GM12878 (cell line): ENCODE data around the gene TMEM201. TPM values are rescaled to one million over a fixed set of nuclear protein-coding genes. Genes with fewer than 3 reads are reported as not detected.
A peak's percentile ranks its signal among the peaks of the same experiment; 100 is the strongest.

ENCODE experiments used
- ATAC-seq: fragments of 200-7000 bp; cut with Tn5 transposase; 3 replicates; pipeline ENCODE4 v1.9.1; 2020; ENCODE audit warnings: mild to moderate bottlenecking, moderate library complexity
- BruUV-seq: library from RNA; stranded (reverse); fragments of 400-500 nt; replicated peaks from 2 replicates; lab custom pipeline; 2021; lab: Mats Ljungman, UMichigan
- CTCF ChIA-PET: fragments of 300-600 bp; sonication (Branson Sonifier 250); formaldehyde crosslinking; extraction: SDS; loops from one replicate; lab custom pipeline; 2021; ENCODE audit warnings: inconsistent platforms; lab: Yijun Ruan, JAX
- POLR2A ChIA-PET: fragments of 350-600 bp; formaldehyde crosslinking; extraction: SDS; loops from one replicate; lab custom pipeline; 2021; ENCODE audit warnings: inconsistent platforms; lab: Charles Lee
- RAD21 ChIA-PET: fragments of 300-600 bp; sonication (Branson Sonifier 250); formaldehyde crosslinking; loops from one replicate; lab custom pipeline; 2023; ENCODE audit warnings: antibody characterized with exemption; ENCODE audit not compliant: unreplicated experiment; lab: Charles Lee
- SMC1A ChIA-PET: fragments of 300-600 bp; sonication (Branson Sonifier 250); formaldehyde crosslinking; loops from one replicate; lab custom pipeline; 2023; ENCODE audit not compliant: unreplicated experiment, uncharacterized antibody; lab: Charles Lee
- DNase-seq: peaks from one replicate; pipeline ENCODE4 v3.0.0-alpha.2; 2011; ENCODE audit warnings: low read depth, low spot score
- FAIRE-seq: peaks from 3 replicates; lab custom pipeline; 2011; peaks lifted over from hg19 to GRCh38; lab: Jason Lieb, UNC
- H2AFZ ChIP-seq: 2 replicates; pipeline ENCODE4 v1.6.0; 2011; ENCODE audit warnings: low read depth, low read length, control low read depth; ENCODE audit not compliant: control insufficient read depth
- H3K27ac ChIP-seq: 2 replicates; pipeline ENCODE4 v1.5.1; 2011; ENCODE audit warnings: control low read depth; ENCODE audit not compliant: control insufficient read depth, insufficient read depth
- H3K27me3 ChIP-seq, 2 experiments: replicated peaks in 1 of 2; 2 replicates each; pipeline versions ENCODE4 v1.6.0 to v1.6.1; 2011; ENCODE audit warnings: low read length in 1 of 2; ENCODE audit not compliant: control insufficient read depth in 2 of 2, insufficient read depth in 2 of 2
- H3K36me3 ChIP-seq, 2 experiments: 2 replicates each; pipeline ENCODE4 v1.5.1; 2011; ENCODE audit warnings: low read length in 1 of 2; ENCODE audit not compliant: control insufficient read depth in 2 of 2, insufficient read depth in 2 of 2
- H3K4me1 ChIP-seq: 2 replicates; pipeline ENCODE4 v1.6.1; 2011; ENCODE audit warnings: mild to moderate bottlenecking, low read length, moderate library complexity, mixed read lengths; ENCODE audit not compliant: control insufficient read depth, insufficient read depth
- H3K4me2 ChIP-seq: 2 replicates; pipeline ENCODE4 v1.6.0; 2011; ENCODE audit warnings: control low read depth; ENCODE audit not compliant: control insufficient read depth, insufficient read depth
- H3K4me3 ChIP-seq: fragments of 200-600 bp; sonication (generic); 2 replicates; pipeline ENCODE4 v1.5.1; 2016
- H3K79me2 ChIP-seq: 2 replicates; pipeline ENCODE4 v1.6.0; 2011; ENCODE audit warnings: low read length; ENCODE audit not compliant: control insufficient read depth, insufficient read depth
- H3K9ac ChIP-seq: 2 replicates; pipeline ENCODE4 v1.8.0; 2011; ENCODE audit warnings: low read length, control low read depth, mixed read lengths; ENCODE audit not compliant: control insufficient read depth, insufficient read depth
- H3K9me3 ChIP-seq: replicated peaks from 3 replicates; pipeline ENCODE4 v1.5.1; 2011; ENCODE audit warnings: mild to moderate bottlenecking, low read length; ENCODE audit not compliant: control insufficient read depth, insufficient read depth
- H4K20me1 ChIP-seq: 2 replicates; pipeline ENCODE4 v1.6.0; 2011; ENCODE audit not compliant: control insufficient read depth, insufficient read depth
- BACH1 ChIP-seq: fragments of 450-650 bp; IDR thresholded peaks from 2 replicates; pipeline ENCODE4 v1.6.1; 2017; ENCODE audit warnings: mild to moderate bottlenecking, borderline replicate concordance
- BRCA1 ChIP-seq: IDR thresholded peaks from 2 replicates; pipeline ENCODE4 v1.6.1; 2011; ENCODE audit warnings: low read depth, low read length, improper control_type of control experiment
- ESRRA ChIP-seq: IDR thresholded peaks from 2 replicates; pipeline ENCODE4 v1.6.1; 2012; ENCODE audit warnings: mild to moderate bottlenecking, low read length, improper control_type of control experiment
- FOXK2 ChIP-seq: fragments of 450-650 bp; IDR thresholded peaks from 2 replicates; pipeline ENCODE4 v1.6.1; 2017; ENCODE audit warnings: mild to moderate bottlenecking, moderate library complexity
- GATAD2B ChIP-seq: fragments of 450-650 bp; conservative IDR thresholded peaks from 2 replicates; pipeline ENCODE4 v1.6.1; 2017; ENCODE audit warnings: low read depth, mild to moderate bottlenecking, moderate library complexity
- HDGF ChIP-seq: fragments of 450-650 bp; IDR thresholded peaks from 2 replicates; pipeline ENCODE4 v1.6.1; 2016; ENCODE audit warnings: antibody characterized with exemption
- IKZF1 ChIP-seq: fragments of 450-650 bp; conservative IDR thresholded peaks from 2 replicates; pipeline ENCODE4 v1.6.1; 2017; ENCODE audit warnings: antibody characterized with exemption, mild to moderate bottlenecking
- NBN ChIP-seq: fragments of 450-650 bp; IDR thresholded peaks from 2 replicates; pipeline ENCODE4 v1.6.1; 2016
- RCOR1 ChIP-seq: conservative IDR thresholded peaks from 2 replicates; pipeline ENCODE4 v1.6.1; 2012; ENCODE audit warnings: low read depth, low read length, improper control_type of control experiment
- SMC3 ChIP-seq: IDR thresholded peaks from 2 replicates; pipeline ENCODE4 v1.6.1; 2011; ENCODE audit warnings: low read length, improper control_type of control experiment, borderline replicate concordance
- SUPT20H ChIP-seq: IDR thresholded peaks from 2 replicates; pipeline ENCODE4 v1.6.1; 2011; ENCODE audit warnings: low read depth, mild to moderate bottlenecking, low read length, moderate library complexity, borderline replicate concordance; ENCODE audit not compliant: control insufficient read depth
- TARDBP ChIP-seq: IDR thresholded peaks from 2 replicates; pipeline ENCODE4 v1.6.1; 2016; ENCODE audit warnings: borderline replicate concordance
- ZNF207 ChIP-seq: fragments of 450-650 bp; IDR thresholded peaks from 2 replicates; pipeline ENCODE4 v1.6.1; 2014; ENCODE audit warnings: antibody characterized with exemption, mild to moderate bottlenecking, borderline replicate concordance
- ZNF217 ChIP-seq: fragments of 450-650 bp; IDR thresholded peaks from 2 replicates; pipeline ENCODE4 v1.6.1; 2017; ENCODE audit warnings: antibody characterized with exemption, mild to moderate bottlenecking
- ZNF24 ChIP-seq: fragments of 450-650 bp; IDR thresholded peaks from 2 replicates; pipeline ENCODE4 v1.6.1; 2017; ENCODE audit warnings: antibody characterized with exemption, mild to moderate bottlenecking
- WGBS: methylation state at CpG from one replicate; pipeline ENCODE4 v1.1.6; 2016; ENCODE audit warnings: low lambda C conversion rate; ENCODE audit not compliant: insufficient replicate concordance, insufficient coverage; ENCODE audit errors: missing lambda C conversion rate; 5-methylcytosine and 5-hydroxymethylcytosine counted together
- in situ Hi-C: fragments of 300-500 bp; cut with MboI; formaldehyde crosslinking; loops from 9 replicates; pipeline ENCODE4 v1.14.3; 2018; ENCODE audit warnings: mixed read lengths
- intact Hi-C: fragments of 100-400 bp; cut with micrococcal nuclease; formaldehyde crosslinking; loops from one replicate; pipeline ENCODE4 v1.14.2; 2022; ENCODE audit not compliant: unreplicated experiment
- polyA plus RNA-seq, 11 experiments: library from polyadenylated mRNA; depleted of rRNA in 4 of 11; unstranded in 6 of 11; stranded (reverse) in 5 of 11; fragments of >200 nt; fragmentation: Nextera tagmentation in 4 of 11; fragmentation: Illumina TruSeq in 1 of 11; extraction: Ambion mirVana in 4 of 11; extraction: Trizol in 1 of 11; gene quantifications; 1 replicate in 1 of 11; 2 replicates in 10 of 11; pipeline versions ENCODE4 v1.2.1 to v1.2.3, GENCODE V29; 2011 to 2016; ENCODE audit warnings: inconsistent platforms in 2 of 11, missing spikeins in 2 of 11, low read depth in 1 of 11
- total RNA-seq, 4 experiments: library from RNA; depleted of rRNA in 3 of 4; stranded (reverse); fragments of >200 nt in 3 of 4; fragmentation: Illumina TruSeq in 1 of 4; extraction: Trizol in 1 of 4; gene quantifications; 2 replicates each; pipeline versions ENCODE4 v1.2.1 to v1.2.3, GENCODE V29; 2013 to 2021
- TF ChIP-seq, protein P1 (sequence below): fragments of 450-650 bp; IDR thresholded peaks from 2 replicates; pipeline ENCODE4 v1.6.1; 2016; ENCODE audit warnings: mild to moderate bottlenecking
- TF ChIP-seq, protein P2 (sequence below): fragments of 450-650 bp; IDR thresholded peaks from 2 replicates; pipeline ENCODE4 v1.6.1; 2017; ENCODE audit warnings: mild to moderate bottlenecking

TMEM201 gene
- total and polyA plus RNA-seq, 10 of the 15 experiments (the other 5 are each of a cell fraction or from before 2014, with no cell fraction given) = 0.13 to 26.6 (median 6.1) TPM

DNA sequence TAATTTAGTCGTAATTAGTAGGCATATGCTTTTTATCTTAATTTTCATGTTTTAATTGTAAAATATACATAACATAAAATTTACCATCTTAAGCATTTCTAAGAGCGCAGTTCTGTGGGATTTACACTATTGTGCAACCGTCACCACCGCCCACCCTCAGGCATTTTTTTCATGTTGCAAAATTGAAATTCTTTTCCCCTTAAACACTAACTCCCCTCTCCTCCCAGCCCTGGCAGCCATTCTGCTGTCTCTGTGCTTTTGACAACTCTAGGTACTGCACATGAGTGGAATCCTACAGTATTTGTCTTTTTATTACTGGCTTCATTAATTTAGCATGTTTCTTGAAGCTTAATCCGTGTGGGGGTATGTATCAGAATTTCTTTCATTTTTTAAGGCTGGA lies 70.6 kb downstream of the TMEM201 start:
- H3K27me3 ChIP-seq = no peaks in the 10 kb centered on the region
- CTCF ChIA-PET = interaction anchor here (0.6 to 12.0 kb wide), 4 partner anchors 9 to 70 kb away, joined by 4 to 203 read pairs (median 6); no protein-coding TSS in a partner anchor

More for the DNA sequence above, 70.6 kb downstream of the TMEM201 start:
- H2AFZ ChIP-seq = no peak overlapping the region
- RAD21 ChIA-PET = interaction anchor here (1.0 to 10.4 kb wide), 2 partner anchors 28 to 31 kb away, joined by 3 to 336 read pairs; no protein-coding TSS in a partner anchor
- H3K4me3 ChIP-seq = no peak overlapping the region
- peaks cover 87% of the 10 kb centered on the region for H3K79me2 ChIP-seq
- H4K20me1 ChIP-seq = no peaks in the 10 kb centered on the region
- peaks cover 26% of the 10 kb centered on the region for H3K4me1 ChIP-seq
- BruUV-seq = no TSS peak
- SMC1A ChIA-PET = interaction anchor here (2.0 to 9.9 kb wide), 3 partner anchors 12 to 31 kb away, joined by 5 to 215 read pairs (median 56); no protein-coding TSS in a partner anchor
- intact Hi-C loops = no loop called here
- POLR2A ChIA-PET = interaction anchor here (1.1 to 11.0 kb wide), 3 partner anchors 8 to 31 kb away, joined by 3 to 284 read pairs (median 5); no protein-coding TSS in a partner anchor
- H3K9ac ChIP-seq = no peak overlapping the region
- in situ Hi-C loops = no loop called here
- 69% methylated on average over 5 of the region's 5 CpGs for WGBS
- no peak overlapping the region; the same call in 1 of the 2 replicates for H3K27ac ChIP-seq
- H3K36me3 ChIP-seq = peaks cover 7 to 17% of the 10 kb centered on the region in 2 experiments; a peak in 3 of 4 replicates
- TF ChIP-seq ESRRA (no peak), ZNF24 (no peak), FOXK2 (no peak), ZNF217 (no peak), ZNF207 (no peak), HDGF (no peak), GATAD2B (no peak), RCOR1 (no peak), BRCA1 (no peak), IKZF1 (no peak), NBN (no peak), TARDBP (no peak), SUPT20H (no peak), SMC3 (no peak), BACH1 (no peak)
- TF ChIP-seq, protein P1, sequence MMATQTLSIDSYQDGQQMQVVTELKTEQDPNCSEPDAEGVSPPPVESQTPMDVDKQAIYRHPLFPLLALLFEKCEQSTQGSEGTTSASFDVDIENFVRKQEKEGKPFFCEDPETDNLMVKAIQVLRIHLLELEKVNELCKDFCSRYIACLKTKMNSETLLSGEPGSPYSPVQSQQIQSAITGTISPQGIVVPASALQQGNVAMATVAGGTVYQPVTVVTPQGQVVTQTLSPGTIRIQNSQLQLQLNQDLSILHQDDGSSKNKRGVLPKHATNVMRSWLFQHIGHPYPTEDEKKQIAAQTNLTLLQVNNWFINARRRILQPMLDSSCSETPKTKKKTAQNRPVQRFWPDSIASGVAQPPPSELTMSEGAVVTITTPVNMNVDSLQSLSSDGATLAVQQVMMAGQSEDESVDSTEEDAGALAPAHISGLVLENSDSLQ = no peak
- TF ChIP-seq, protein P2, sequence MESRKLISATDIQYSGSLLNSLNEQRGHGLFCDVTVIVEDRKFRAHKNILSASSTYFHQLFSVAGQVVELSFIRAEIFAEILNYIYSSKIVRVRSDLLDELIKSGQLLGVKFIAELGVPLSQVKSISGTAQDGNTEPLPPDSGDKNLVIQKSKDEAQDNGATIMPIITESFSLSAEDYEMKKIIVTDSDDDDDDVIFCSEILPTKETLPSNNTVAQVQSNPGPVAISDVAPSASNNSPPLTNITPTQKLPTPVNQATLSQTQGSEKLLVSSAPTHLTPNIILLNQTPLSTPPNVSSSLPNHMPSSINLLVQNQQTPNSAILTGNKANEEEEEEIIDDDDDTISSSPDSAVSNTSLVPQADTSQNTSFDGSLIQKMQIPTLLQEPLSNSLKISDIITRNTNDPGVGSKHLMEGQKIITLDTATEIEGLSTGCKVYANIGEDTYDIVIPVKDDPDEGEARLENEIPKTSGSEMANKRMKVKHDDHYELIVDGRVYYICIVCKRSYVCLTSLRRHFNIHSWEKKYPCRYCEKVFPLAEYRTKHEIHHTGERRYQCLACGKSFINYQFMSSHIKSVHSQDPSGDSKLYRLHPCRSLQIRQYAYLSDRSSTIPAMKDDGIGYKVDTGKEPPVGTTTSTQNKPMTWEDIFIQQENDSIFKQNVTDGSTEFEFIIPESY = no peak
- H3K4me2 ChIP-seq = peak overlapping the region; percentile 34
- no peak for DNase-seq
- FAIRE-seq = no peak
- no peak for ATAC-seq
- H3K9me3 ChIP-seq = no peaks in the 10 kb centered on the region
